Mesendoderm (in vitro differentiated cells): ENCODE data around the gene EIF1AD.
A peak's percentile ranks its signal among the peaks of the same experiment; 100 is the strongest.

ENCODE experiments used
- DNase-seq: peaks from one replicate; pipeline ENCODE4 v3.0.0; 2013
- H2AK5ac ChIP-seq: 2 replicates; pipeline ENCODE4 v1.6.1; 2013; ENCODE audit warnings: low read length, inconsistent platforms
- H2BK120ac ChIP-seq: 2 replicates; pipeline ENCODE4 v1.6.1; 2013; ENCODE audit warnings: low read depth, mild to moderate bottlenecking, low read length, moderate library complexity, mixed read lengths
- H2BK15ac ChIP-seq: replicated peaks from 2 replicates; pipeline ENCODE4 v1.6.1; 2013; ENCODE audit warnings: low read depth, mild to moderate bottlenecking, moderate library complexity
- H2BK5ac ChIP-seq: 2 replicates; pipeline ENCODE4 v1.6.1; 2013; ENCODE audit warnings: low read length, inconsistent platforms
- H3K18ac ChIP-seq: 2 replicates; pipeline ENCODE4 v1.6.1; 2013; ENCODE audit warnings: mild to moderate bottlenecking, low read length, mixed read lengths
- H3K23ac ChIP-seq: one replicate; pipeline ENCODE4 v1.6.1; 2013; ENCODE audit warnings: low read length
- H3K27ac ChIP-seq: 2 replicates; pipeline ENCODE4 v1.5.1; 2013; ENCODE audit warnings: low read depth, mild to moderate bottlenecking, inconsistent platforms, low read length, moderate library complexity
- H3K27me3 ChIP-seq: 2 replicates; pipeline ENCODE4 v1.6.1; 2013; ENCODE audit warnings: low read length, control low read depth, mild to moderate bottlenecking, inconsistent platforms; ENCODE audit not compliant: insufficient read depth, poor library complexity
- H3K36me3 ChIP-seq: 2 replicates; pipeline ENCODE4 v1.6.1; 2013; ENCODE audit warnings: low read length, inconsistent platforms; ENCODE audit not compliant: control insufficient read depth, insufficient read depth
- H3K4ac ChIP-seq: one replicate; pipeline ENCODE4 v1.6.1; 2013; ENCODE audit warnings: low read depth, mild to moderate bottlenecking, low read length, moderate library complexity
- H3K4me1 ChIP-seq: 2 replicates; pipeline ENCODE4 v1.6.1; 2013; ENCODE audit warnings: low read depth, low read length, inconsistent platforms; ENCODE audit not compliant: control insufficient read depth
- H3K4me2 ChIP-seq: 2 replicates; pipeline ENCODE4 v1.6.1; 2013; ENCODE audit warnings: low read length
- H3K4me3 ChIP-seq: 2 replicates; pipeline ENCODE4 v1.5.1; 2013; ENCODE audit warnings: mild to moderate bottlenecking, low read length
- H3K56ac ChIP-seq: one replicate; pipeline ENCODE4 v1.6.1; 2013; ENCODE audit warnings: low read length
- H3K79me1 ChIP-seq: 2 replicates; pipeline ENCODE4 v1.6.1; 2013; ENCODE audit warnings: low read length, inconsistent platforms
- H3K79me2 ChIP-seq: 2 replicates; pipeline ENCODE4 v1.6.1; 2013; ENCODE audit warnings: mild to moderate bottlenecking, low read length; ENCODE audit not compliant: control insufficient read depth, insufficient read depth
- H3K9ac ChIP-seq: 2 replicates; pipeline ENCODE4 v1.6.1; 2013; ENCODE audit warnings: low read length, inconsistent platforms
- H4K5ac ChIP-seq: one replicate; pipeline ENCODE4 v1.6.1; 2013; ENCODE audit warnings: low read length
- H4K8ac ChIP-seq: one replicate; pipeline ENCODE4 v1.6.1; 2013; ENCODE audit warnings: low read depth, mild to moderate bottlenecking, control low read depth, low read length, moderate library complexity
- WGBS: extraction: QIAGEN DNeasy Blood & Tissue Kit; methylation state at CpG from one replicate; pipeline ENCODE4 v1.1.7; 2013; ENCODE audit warnings: low lambda C conversion rate, missing lambda C conversion rate; ENCODE audit not compliant: insufficient coverage; ENCODE audit errors: extremely low coverage; 5-methylcytosine and 5-hydroxymethylcytosine counted together

Gene EIF1AD

GRCh38 chr11:65967329-65967934 lies 34.5 kb downstream of the EIF1AD start:
- Histone ChIP-seq H3K23ac (no peak overlapping the region), H3K56ac (no peak overlapping the region), H3K36me3 (peaks cover 13% of the 10 kb centered on the region), H3K79me1 (peaks cover 18% of the 10 kb centered on the region), H2BK15ac (no peak overlapping the region), H2BK120ac (no peak overlapping the region), H3K27ac (no peak overlapping the region), H2BK5ac (no peak overlapping the region), H3K4me1 (peaks cover 3% of the 10 kb centered on the region), H4K8ac (no peak overlapping the region), H3K4ac (no peak overlapping the region), H3K4me2 (no peak overlapping the region), H3K18ac (no peak overlapping the region), H3K9ac (no peak overlapping the region), H3K79me2 (peaks cover 15% of the 10 kb centered on the region), H4K5ac (no peak overlapping the region), H3K27me3 (no peaks in the 10 kb centered on the region), H2AK5ac (no peak overlapping the region), H3K4me3 (no peak overlapping the region)
- no peak for DNase-seq
- no CpG with 5 or more reads among the region's 30 CpGs for WGBS

GRCh38 chr11:65965986-65966762 lies 35.8 kb downstream of the EIF1AD start:
- H3K18ac ChIP-seq, result no peak overlapping the region
- no peak overlapping the region for H2BK5ac ChIP-seq
- H3K36me3 ChIP-seq, result peaks cover 13% of the 10 kb centered on the region

GRCh38 chr11:65964906-65965305 lies 37.1 kb downstream of the EIF1AD start:
- H4K5ac ChIP-seq, result no peak overlapping the region
- H3K4ac ChIP-seq, result no peak overlapping the region
- no peak overlapping the region for H2AK5ac ChIP-seq
- no peak overlapping the region for H3K4me3 ChIP-seq
- H3K18ac ChIP-seq, result no peak overlapping the region
- peaks cover 13% of the 10 kb centered on the region for H3K36me3 ChIP-seq
- no peak overlapping the region for H3K23ac ChIP-seq
- no peak overlapping the region for H2BK5ac ChIP-seq
- no CpG with 5 or more reads among the region's 10 CpGs for WGBS
- H3K4me2 ChIP-seq, result no peak overlapping the region
- peaks cover 6% of the 10 kb centered on the region for H3K4me1 ChIP-seq
- H3K27ac ChIP-seq, result no peak overlapping the region
- no peak overlapping the region for H3K56ac ChIP-seq
- H3K27me3 ChIP-seq, result no peaks in the 10 kb centered on the region
- H3K79me1 ChIP-seq, result peaks cover 22% of the 10 kb centered on the region
- no peak for DNase-seq
- H2BK120ac ChIP-seq, result no peak overlapping the region
- no peak overlapping the region for H3K9ac ChIP-seq
- H2BK15ac ChIP-seq, result no peak overlapping the region
- H4K8ac ChIP-seq, result no peak overlapping the region
- peaks cover 19% of the 10 kb centered on the region for H3K79me2 ChIP-seq

More at GRCh38 chr11:65965986-65966762, 35.8 kb downstream of the EIF1AD start:
- Histone ChIP-seq H3K4me3 (no peak overlapping the region), H3K4me1 (peaks cover 6% of the 10 kb centered on the region), H3K79me2 (peaks cover 19% of the 10 kb centered on the region), H4K8ac (no peak overlapping the region), H3K9ac (no peak overlapping the region), H3K27me3 (no peaks in the 10 kb centered on the region), H2AK5ac (no peak overlapping the region), H3K79me1 (peaks cover 22% of the 10 kb centered on the region), H3K23ac (no peak overlapping the region), H2BK120ac (no peak overlapping the region), H4K5ac (no peak overlapping the region), H3K56ac (no peak overlapping the region), H3K27ac (no peak overlapping the region), H3K4me2 (no peak overlapping the region), H2BK15ac (no peak overlapping the region), H3K4ac (no peak overlapping the region)
- DNase-seq, result no peak
- no CpG with 5 or more reads among the region's 36 CpGs for WGBS

GRCh38 chr11:65962141-65962564 lies 39.8 kb downstream of the EIF1AD start:
- Histone ChIP-seq H3K79me2 (peaks cover 19% of the 10 kb centered on the region), H2BK15ac (no peak overlapping the region), H2AK5ac (no peak overlapping the region), H4K5ac (no peak overlapping the region), H3K4me2 (peak overlapping the region; percentile 79), H3K4me3 (peak overlapping the region; percentile 94), H3K4ac (no peak overlapping the region), H3K27me3 (no peaks in the 10 kb centered on the region), H3K56ac (peak overlapping the region; percentile 96), H3K36me3 (peaks cover 9% of the 10 kb centered on the region), H2BK5ac (no peak overlapping the region), H3K23ac (no peak overlapping the region), H3K4me1 (peaks cover 6% of the 10 kb centered on the region), H3K18ac (no peak overlapping the region), H3K79me1 (peaks cover 20% of the 10 kb centered on the region), H3K9ac (peak overlapping the region; percentile 97), H3K27ac (no peak overlapping the region), H2BK120ac (no peak overlapping the region), H4K8ac (no peak overlapping the region)
- no CpG with 5 or more reads among the region's 13 CpGs for WGBS
- DNase-seq, result no peak

- Histone ChIP-seq H3K23ac (no peak within 1 kb of the TSS), H2BK15ac (no peak within 1 kb of the TSS), H3K4me2 (peak within 1 kb of the TSS; percentile 85), H3K79me2 (peaks cover 19% of the 10 kb centered on the region), H3K18ac (peak within 1 kb of the TSS; percentile 35), H2AK5ac (no peak within 1 kb of the TSS), H3K4me1 (peaks cover 6% of the 10 kb centered on the region), H3K36me3 (peaks cover 9% of the 10 kb centered on the region), H4K5ac (peak within 1 kb of the TSS; percentile 59), H3K56ac (peak within 1 kb of the TSS; percentile 99), H3K27me3 (no peaks in the 10 kb centered on the region), H3K9ac (peak within 1 kb of the TSS; percentile 97), H2BK120ac (no peak within 1 kb of the TSS), H3K4ac (peak within 1 kb of the TSS; percentile 6), H3K4me3 (peak within 1 kb of the TSS; percentile 94), H3K27ac (peak within 1 kb of the TSS; percentile 83), H3K79me1 (peaks cover 20% of the 10 kb centered on the region), H4K8ac (peak within 1 kb of the TSS; percentile 95), H2BK5ac (peak within 1 kb of the TSS; percentile 54)
- DNase-seq, result peak; percentile 99
- no CpG with 5 or more reads among the region's 97 CpGs for WGBS
These were observed 40.5 kb downstream of the EIF1AD start, which contains the start of gene SART1 for GRCh38 chr11:65961267-65962140. Gene SART1, plus strand, starts transcription at chr11:65961734. Its CDS starts 47 bp downstream, at chr11:65961781.
